ENCODE data around the gene CH25H.
"Not testable (repeated sequence)": the region's sequence is repeated elsewhere in the genome, so short reads cannot be mapped to it uniquely, and the experiment has no call there.

CH25H gene

GRCh38 chr10:89191301-89191700 is 15.8 kb downstream of the CH25H start:
- DNase-seq, result not testable (repeated sequence)

DNA sequence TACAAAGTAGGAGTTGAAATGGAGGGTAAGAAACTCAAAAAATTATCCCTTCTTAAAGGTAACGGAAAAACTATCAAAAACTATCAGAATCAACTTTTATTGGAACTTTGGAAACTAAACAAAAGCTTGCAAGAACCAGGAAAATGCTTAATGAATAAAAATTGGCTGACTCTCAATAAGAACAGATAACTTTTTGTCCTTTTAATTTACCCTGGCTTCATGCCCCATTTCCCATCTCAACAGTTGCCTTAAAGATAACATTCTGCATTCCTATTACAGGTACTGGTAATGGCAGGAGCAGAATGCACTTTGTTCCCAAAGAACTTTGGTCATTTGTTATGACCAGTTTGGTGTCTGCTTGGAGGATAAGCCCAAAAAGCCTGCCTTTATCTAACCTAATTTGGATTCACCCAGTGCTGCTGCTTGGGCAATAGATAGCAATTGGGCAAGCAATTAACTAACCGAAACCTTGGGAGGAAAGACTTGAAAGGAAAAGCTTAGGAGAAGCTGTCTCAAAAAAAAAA is 17.8 kb downstream of the CH25H start:
- DNase-seq, result no peak

DNA sequence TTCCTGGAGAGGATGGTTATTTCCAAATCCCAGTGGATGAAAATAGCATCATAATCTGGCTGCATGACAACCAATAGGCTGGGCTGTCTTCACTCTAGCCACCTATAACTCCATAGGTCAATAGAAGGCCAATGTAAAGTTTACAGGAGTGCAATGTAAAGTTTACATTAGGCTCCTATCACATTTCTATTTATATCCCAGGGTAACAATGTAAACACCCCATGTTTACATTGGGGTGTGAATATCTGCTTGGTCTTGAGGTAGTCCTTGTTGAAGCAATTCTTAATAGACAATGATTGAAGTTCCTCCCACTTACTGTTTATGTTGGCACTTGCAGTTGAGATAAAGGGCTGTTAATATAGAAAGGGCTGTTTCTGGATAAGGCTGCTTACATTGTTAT is 21.5 kb downstream of the CH25H start:
- DNase-seq, result no peak

GRCh38 chr10:89184638-89185037 is 22.5 kb downstream of the CH25H start:
- DNase-seq, result no peak

DNA sequence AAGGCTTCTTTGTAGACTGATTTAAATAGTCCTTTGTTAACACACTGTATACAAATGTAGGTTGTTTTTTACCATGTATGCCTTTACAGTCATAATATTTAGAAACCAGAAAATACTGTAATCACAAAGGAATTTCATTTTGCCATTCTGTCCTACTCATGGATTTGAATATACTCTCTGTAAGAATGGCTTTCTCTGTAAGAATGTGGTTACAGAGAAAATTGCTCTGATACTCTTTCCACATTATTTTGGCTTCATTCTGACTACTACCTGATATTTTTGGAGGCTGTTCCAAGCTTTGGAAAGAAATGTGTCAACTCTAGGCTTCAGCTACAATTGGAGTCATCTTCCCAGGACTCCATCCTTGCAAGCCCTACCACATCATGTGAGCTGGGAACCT is 23.5 kb downstream of the CH25H start:
- DNase-seq, result no peak

GRCh38 chr10:89182894-89183293 is 24.2 kb downstream of the CH25H start:
- no peak for DNase-seq

- DNase-seq, result no peak
Observed at GRCh38 chr10:89175816-89176215, 31.3 kb downstream of the CH25H start.

DNA sequence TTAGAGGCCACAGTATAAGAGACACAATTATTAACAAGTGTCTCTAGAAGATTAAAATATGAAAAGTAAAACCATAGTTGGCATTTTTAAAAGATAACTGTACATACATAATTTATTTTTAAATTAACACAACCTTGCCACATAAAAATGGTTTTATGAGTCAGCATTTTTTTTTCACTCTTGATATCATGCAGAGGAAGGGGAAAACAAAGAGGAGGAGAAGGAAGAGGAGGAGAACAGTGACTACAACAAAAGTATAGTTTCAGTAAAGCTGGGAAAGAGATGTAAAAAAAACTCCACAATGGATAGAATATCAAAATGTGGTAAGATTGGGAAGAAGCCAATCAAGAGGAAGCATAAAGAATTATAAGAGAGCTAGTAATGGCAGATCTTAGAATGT is 34.0 kb downstream of the CH25H start:
- DNase-seq, result no peak

GRCh38 chr10:89171996-89172395 is 35.1 kb downstream of the CH25H start:
- no peak for DNase-seq

GRCh38 chr10:89171263-89171872 is 35.7 kb downstream of the CH25H start:
- no peak for DNase-seq

DNA sequence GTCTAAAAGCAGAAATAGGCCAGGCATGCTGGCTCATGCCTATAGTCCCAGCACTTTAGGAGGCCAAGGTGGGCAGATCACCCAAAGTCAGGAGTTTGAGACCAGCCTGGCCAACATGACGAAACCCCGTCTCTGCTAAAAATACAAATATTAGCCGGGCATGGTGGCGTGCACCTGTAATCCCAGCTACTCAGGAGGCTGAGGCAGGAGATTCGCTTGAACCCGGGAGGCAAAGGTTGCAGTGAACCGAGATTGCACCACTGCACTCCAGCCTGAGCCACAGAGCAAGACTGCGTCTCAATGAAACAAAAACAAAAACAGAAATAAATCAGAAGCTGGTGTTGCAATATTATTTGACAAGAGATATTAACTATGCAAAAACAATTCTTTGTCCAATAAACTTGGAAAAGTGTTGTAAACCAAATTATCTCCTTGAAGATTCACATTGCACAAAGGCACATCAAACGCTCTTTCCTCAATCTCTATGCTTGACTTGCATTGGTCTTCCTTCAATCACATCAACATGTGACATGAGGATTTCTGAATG is 38.7 kb downstream of the CH25H start:
- DNase-seq, result not testable (repeated sequence)

DNA sequence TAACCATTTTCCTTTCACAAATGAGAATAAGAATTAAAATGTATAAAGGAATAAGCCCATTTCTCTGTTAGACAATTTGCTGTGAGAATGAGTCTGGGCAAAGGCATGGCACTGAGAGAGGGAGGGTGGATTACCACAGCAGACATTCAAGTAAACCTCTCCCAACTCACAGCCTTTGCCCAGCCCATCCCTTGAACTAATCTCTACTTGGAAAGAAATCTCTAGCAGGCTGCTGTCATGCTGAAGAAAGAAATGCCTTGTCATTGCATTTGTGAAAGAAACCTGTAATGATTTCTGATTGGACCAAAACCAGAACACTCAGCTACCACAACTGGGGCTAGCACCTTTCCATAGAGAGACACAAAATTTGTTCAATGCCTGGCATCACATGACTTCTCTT is 39.2 kb downstream of the CH25H start:
- DNase-seq, result no peak

DNA sequence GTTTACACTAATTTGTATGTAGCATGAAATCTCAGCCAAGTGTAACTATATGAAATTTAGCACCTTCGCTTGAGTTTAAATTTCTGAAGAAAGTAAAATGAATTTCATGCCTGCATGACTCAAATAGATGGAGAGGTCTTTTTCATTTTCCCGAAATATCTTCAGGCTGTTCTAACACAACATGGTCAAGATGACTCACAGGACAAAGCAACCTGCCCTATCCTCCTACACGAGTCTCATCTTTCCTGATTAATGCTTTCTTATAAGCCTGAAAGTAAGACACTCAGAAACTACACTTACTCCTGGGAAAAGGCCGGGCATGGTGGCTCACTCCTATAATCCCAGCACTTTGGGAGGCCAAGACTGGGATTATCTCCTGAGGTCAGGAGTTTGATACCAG is 41.2 kb downstream of the CH25H start:
- DNase-seq, result no peak

DNA sequence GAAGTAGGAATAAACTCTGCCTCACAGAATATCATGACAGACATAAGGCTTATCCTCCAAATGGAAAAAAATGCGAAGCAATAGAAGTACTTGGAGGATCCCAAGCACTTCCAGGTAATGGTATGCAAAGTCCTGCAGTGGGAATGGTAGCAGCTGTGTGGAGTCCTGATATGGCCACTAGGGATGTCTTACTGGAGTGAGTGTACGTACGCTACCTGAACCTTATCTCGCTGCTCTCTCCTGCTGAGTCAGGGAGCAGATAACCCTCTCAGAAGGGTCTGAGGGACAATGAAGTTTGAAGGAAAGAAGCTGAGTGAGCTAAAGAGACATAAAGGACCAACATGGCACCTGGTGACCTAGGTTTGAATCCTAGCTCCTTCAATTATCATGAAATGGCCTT is 42.2 kb downstream of the CH25H start:
- DNase-seq, result no peak

GRCh38 chr10:89164080-89164479 is 43.0 kb downstream of the CH25H start:
- no peak for DNase-seq

- DNase-seq, result no peak
Observed at GRCh38 chr10:89163265-89163995, 43.7 kb downstream of the CH25H start.

DNA sequence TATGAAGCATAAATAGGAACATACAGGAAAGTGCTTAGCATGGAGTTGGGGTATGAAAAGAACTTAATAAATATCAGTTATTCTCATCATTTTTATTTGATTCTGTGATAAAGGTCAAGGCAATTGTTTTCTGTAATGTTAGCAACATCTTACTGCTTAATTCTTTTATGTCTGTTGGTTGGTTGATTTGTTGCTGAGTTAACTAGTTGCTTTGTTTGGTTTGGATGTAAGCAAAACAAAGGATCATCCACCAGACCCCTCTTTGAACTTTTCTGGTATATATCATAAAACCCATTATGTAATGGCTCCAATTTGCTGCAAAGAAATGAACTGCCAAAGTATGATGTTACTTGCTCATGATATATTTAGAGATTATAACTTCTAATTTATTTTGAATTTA is 44.5 kb downstream of the CH25H start:
- DNase-seq, result no peak

DNA sequence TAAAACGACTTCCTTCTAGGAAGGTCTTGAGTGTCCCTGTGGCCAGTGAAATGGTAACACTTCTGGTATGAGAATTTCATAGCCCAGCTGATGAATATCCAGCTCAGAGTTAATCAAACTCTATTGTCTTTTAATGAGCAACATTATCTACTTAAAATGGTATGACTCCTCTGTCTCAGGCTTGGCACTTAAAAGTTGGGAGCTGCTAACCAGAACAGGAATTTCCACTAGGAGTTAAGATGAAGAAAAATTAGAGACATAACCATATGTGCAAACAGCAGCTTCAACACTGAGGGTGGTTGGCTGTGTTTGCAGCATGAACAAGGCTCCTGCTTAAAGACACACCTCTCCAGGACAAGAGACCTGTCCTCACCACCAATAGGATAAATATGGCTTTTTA is 46.8 kb downstream of the CH25H start:
- no peak for DNase-seq

DNA sequence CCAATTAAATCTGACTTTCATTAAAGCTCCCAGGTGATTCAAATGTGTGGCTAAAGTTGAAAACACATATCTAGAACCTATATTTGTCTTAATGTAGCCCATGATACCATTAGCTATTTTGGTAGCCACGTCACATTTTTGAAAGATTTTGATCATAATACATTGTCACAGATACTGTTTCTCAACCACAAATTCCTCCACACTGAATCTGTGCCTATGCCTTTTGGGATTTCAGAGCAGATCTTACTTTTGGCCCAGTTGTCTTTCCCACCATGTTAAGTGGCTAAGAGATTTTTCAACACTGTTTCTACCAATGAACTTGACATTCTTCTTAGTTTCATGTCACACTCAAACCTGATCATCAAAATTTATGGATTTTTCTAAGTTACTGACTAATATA is 47.4 kb downstream of the CH25H start:
- no peak for DNase-seq

DNA sequence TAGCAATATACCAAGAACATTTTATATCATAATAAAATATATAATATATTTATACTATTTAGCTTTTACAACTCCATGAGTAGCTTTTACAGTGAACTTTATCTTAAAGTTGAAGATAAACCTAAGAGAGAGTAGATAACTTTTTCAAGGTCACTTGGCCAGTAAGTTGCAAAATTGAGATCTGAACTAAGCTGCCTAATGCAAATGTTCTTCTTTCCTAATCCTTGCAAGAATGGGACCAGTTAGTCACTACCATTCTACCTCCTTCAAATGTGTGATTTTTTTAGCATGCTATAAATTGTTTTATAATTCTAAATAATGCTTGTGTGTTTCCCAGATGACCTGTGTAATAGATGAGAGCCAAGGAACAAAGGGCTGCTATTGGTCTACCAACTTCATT is 47.8 kb downstream of the CH25H start:
- DNase-seq, result no peak

DNA sequence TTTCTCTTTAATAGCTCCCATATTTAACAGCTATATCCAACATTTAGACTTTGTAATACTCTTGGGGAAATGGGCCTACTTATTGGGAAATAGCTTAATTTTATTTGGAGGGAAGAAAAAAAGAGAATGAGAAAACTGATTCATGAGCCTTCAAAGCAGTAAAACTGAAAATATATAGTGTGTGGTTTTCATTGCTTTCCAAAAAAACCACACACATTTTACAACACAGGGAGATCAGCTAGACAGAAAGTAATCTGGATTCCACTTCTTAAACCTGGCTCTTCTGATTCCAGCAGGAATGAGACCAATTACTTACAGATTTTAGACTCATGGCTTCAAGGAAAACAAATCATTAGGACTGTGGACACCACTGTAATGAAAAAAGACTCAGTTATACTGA is 48.7 kb downstream of the CH25H start:
- DNase-seq, result no peak

DNA sequence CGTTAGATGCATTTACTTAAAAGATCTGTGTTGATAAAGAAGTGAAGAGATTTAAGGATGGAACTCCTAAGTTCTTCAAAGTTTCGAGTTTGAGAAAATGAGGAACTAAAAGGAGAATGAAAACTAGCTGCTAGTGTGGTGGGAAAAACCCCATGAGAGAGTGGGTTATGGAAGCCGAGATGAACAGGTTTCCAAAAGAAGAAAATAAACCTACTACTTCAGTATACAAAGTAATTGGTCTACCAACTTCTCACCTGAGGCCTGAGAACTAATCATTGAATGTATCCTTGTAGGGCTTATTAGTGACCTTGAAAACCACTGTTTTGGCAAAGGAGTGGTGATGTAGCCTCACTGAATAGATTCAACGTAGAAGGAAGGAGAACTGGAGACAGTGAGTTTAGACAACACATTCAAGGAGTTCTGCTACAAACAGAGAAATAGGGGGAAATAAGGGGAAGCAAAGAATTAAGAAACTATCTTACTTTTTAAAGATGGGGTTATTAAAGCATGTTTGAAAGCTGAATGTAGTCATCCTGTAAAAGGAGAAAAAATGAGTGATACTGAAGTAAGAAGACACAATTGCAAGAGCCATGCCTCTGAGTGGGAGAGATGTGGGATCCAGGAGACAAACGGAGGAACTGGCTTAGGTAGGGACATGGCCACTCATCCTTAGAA is 50.8 kb downstream of the CH25H start:
- no peak for DNase-seq
